DMS53 treated with DMSO at 0.1 percent for 48 hours (cell line): ENCODE data around the gene ARHGAP6.

Experiments
- DNase-seq: peaks from one replicate; lab custom pipeline; 2025; ENCODE audit not compliant: unreplicated experiment; lab: John Stamatoyannopoulos, UW

The ARHGAP6 gene

GRCh38 chrX:11311706-11312105 lies 354.0 kb downstream of the ARHGAP6 start:
- no peak for DNase-seq

GRCh38 chrX:11309220-11309619 lies 356.5 kb downstream of the ARHGAP6 start:
- no peak for DNase-seq

GRCh38 chrX:11305641-11306040 lies 360.1 kb downstream of the ARHGAP6 start:
- no peak for DNase-seq

- DNase-seq = no peak
These were observed 360.9 kb downstream of the ARHGAP6 start for GRCh38 chrX:11304829-11305228.

GRCh38 chrX:11298600-11298999 lies 367.1 kb downstream of the ARHGAP6 start:
- no peak for DNase-seq

GRCh38 chrX:11296051-11296450 lies 369.7 kb downstream of the ARHGAP6 start:
- no peak for DNase-seq

GRCh38 chrX:11293113-11293512 lies 372.6 kb downstream of the ARHGAP6 start, which contains the start of gene AMELX:
AMELX (plus strand) TSS chrX:11293413; CDS start chrX:11294789, 1,376 bp downstream.
- no peak for DNase-seq

GRCh38 chrX:11290416-11291102 lies 375.2 kb downstream of the ARHGAP6 start:
- no peak for DNase-seq

GRCh38 chrX:11287505-11287904 lies 378.2 kb downstream of the ARHGAP6 start:
- DNase-seq = no peak

- no peak for DNase-seq
These were observed 380.1 kb downstream of the ARHGAP6 start for GRCh38 chrX:11285651-11286050.

- no peak for DNase-seq
These were observed 383.7 kb downstream of the ARHGAP6 start for GRCh38 chrX:11282043-11282442.

GRCh38 chrX:11273544-11273943 lies 392.2 kb downstream of the ARHGAP6 start:
- no peak for DNase-seq

- no peak for DNase-seq
These were observed 392.9 kb downstream of the ARHGAP6 start for GRCh38 chrX:11272863-11273262.

- DNase-seq = no peak
These were observed 393.4 kb downstream of the ARHGAP6 start for GRCh38 chrX:11272290-11272689.

- DNase-seq = no peak
These were observed 395.7 kb downstream of the ARHGAP6 start for GRCh38 chrX:11269996-11270395.

- no peak for DNase-seq
These were observed 396.7 kb downstream of the ARHGAP6 start for GRCh38 chrX:11269006-11269405.

GRCh38 chrX:11267425-11267824 lies 398.3 kb downstream of the ARHGAP6 start:
- DNase-seq = no peak

- no peak for DNase-seq
These were observed 399.1 kb downstream of the ARHGAP6 start for GRCh38 chrX:11266573-11267003.

- DNase-seq = no peak
These were observed 400.4 kb downstream of the ARHGAP6 start for GRCh38 chrX:11265352-11265751.

- no peak for DNase-seq
These were observed 400.8 kb downstream of the ARHGAP6 start for GRCh38 chrX:11264925-11265324.

GRCh38 chrX:11261260-11261659 lies 404.5 kb downstream of the ARHGAP6 start:
- DNase-seq = no peak

GRCh38 chrX:11259437-11259836 lies 406.3 kb downstream of the ARHGAP6 start:
- DNase-seq = no peak

- no peak for DNase-seq
These were observed 408.0 kb downstream of the ARHGAP6 start for GRCh38 chrX:11257711-11258110.
